IMR-90 (cell line): ENCODE measurements around the gene CLEC3B. TPM values are rescaled to one million over a fixed set of nuclear protein-coding genes. Genes with fewer than 3 reads are reported as not detected.

Experiments used
- ATAC-seq: fragments of 200-7000 bp; cut with Tn5 transposase; 2 replicates; pipeline ENCODE4 v1.9.1; 2020; ENCODE audit warnings: low read depth, mild to moderate bottlenecking, moderate library complexity
- BruUV-seq: library from RNA; stranded (reverse); fragments of 400-500 nt; replicated peaks from 2 replicates; lab custom pipeline; 2021; lab: Mats Ljungman, UMichigan
- CTCF ChIA-PET: fragments of 300-600 bp; formaldehyde crosslinking; extraction: SDS; loops from one replicate; lab custom pipeline; 2021; ENCODE audit warnings: antibody characterized with exemption; lab: Yijun Ruan, JAX
- POLR2A ChIA-PET: fragments of 300-600 bp; sonication (Branson Sonifier 250); formaldehyde crosslinking; loops from one replicate; lab custom pipeline; 2022; ENCODE audit warnings: antibody characterized with exemption; ENCODE audit not compliant: unreplicated experiment; lab: Charles Lee
- DNase-seq: peaks from one replicate; pipeline ENCODE4 v3.0.0; 2013
- H2AFZ ChIP-seq: replicated peaks from 2 replicates; pipeline ENCODE3; 2013; ENCODE audit warnings: low read length, mild to moderate bottlenecking; ENCODE audit not compliant: poor library complexity
- H2AK5ac ChIP-seq: 2 replicates; pipeline ENCODE4 v1.6.1; 2013; ENCODE audit warnings: low read depth, low read length, inconsistent platforms
- H2AK9ac ChIP-seq: replicated peaks from 2 replicates; pipeline ENCODE3; 2013; ENCODE audit warnings: mild to moderate bottlenecking, low read depth, low read length, moderate library complexity; ENCODE audit not compliant: poor library complexity
- H2BK120ac ChIP-seq: 2 replicates; pipeline ENCODE4 v1.6.1; 2013; ENCODE audit warnings: low read depth, low read length, inconsistent platforms
- H2BK15ac ChIP-seq: 3 replicates; pipeline ENCODE4 v1.6.1; 2013; ENCODE audit warnings: low read depth, low read length, inconsistent platforms
- H2BK20ac ChIP-seq: 2 replicates; pipeline ENCODE4 v1.6.1; 2013; ENCODE audit warnings: low read depth, mild to moderate bottlenecking, inconsistent platforms, low read length, moderate library complexity
- H2BK5ac ChIP-seq: 2 replicates; pipeline ENCODE4 v1.6.1; 2013; ENCODE audit warnings: mild to moderate bottlenecking, low read depth, low read length, inconsistent platforms; ENCODE audit not compliant: poor library complexity, severe bottlenecking
- H3K14ac ChIP-seq: replicated peaks from 2 replicates; pipeline ENCODE4 v1.6.1; 2013; ENCODE audit warnings: low read depth, low read length, inconsistent platforms
- H3K18ac ChIP-seq: 2 replicates; pipeline ENCODE4 v1.6.1; 2013; ENCODE audit warnings: low read depth, low read length, control low read depth
- H3K23ac ChIP-seq: 2 replicates; pipeline ENCODE4 v1.6.1; 2013; ENCODE audit warnings: low read depth, low read length, inconsistent platforms
- H3K27ac ChIP-seq: 2 replicates; pipeline ENCODE4 v1.5.1; 2013; ENCODE audit warnings: mild to moderate bottlenecking, control low read depth, low read length; ENCODE audit not compliant: insufficient read depth
- H3K27me3 ChIP-seq: 2 replicates; pipeline ENCODE4 v1.6.1; 2013; ENCODE audit warnings: low read length; ENCODE audit not compliant: control insufficient read depth, insufficient read depth
- H3K36me3 ChIP-seq: 2 replicates; pipeline ENCODE4 v1.6.1; 2013; ENCODE audit warnings: low read length, mixed read lengths; ENCODE audit not compliant: control insufficient read depth, insufficient read depth
- H3K4ac ChIP-seq: 2 replicates; pipeline ENCODE4 v1.6.1; 2013; ENCODE audit warnings: low read depth, low read length, inconsistent platforms
- H3K4me1 ChIP-seq: 2 replicates; pipeline ENCODE4 v1.6.1; 2013; ENCODE audit warnings: low read length, mixed read lengths; ENCODE audit not compliant: control insufficient read depth, insufficient read depth
- H3K4me2 ChIP-seq: 2 replicates; pipeline ENCODE4 v1.6.1; 2013; ENCODE audit warnings: low read depth, mild to moderate bottlenecking, control low read depth, low read length, moderate library complexity
- H3K4me3 ChIP-seq: 2 replicates; pipeline ENCODE4 v1.5.1; 2013; ENCODE audit warnings: low read depth, mild to moderate bottlenecking, control low read depth, low read length, moderate library complexity; ENCODE audit not compliant: insufficient read depth
- H3K56ac ChIP-seq: 2 replicates; pipeline ENCODE4 v1.6.1; 2013; ENCODE audit warnings: low read length, inconsistent platforms; ENCODE audit not compliant: insufficient read depth; ENCODE audit errors: extremely low read depth
- H3K79me1 ChIP-seq, 2 experiments: 2 replicates each; pipeline ENCODE4 v1.6.1; 2013; ENCODE audit warnings: low read length in 2 of 2, inconsistent platforms in 1 of 2, low read depth in 1 of 2
- H3K9ac ChIP-seq: 2 replicates; pipeline ENCODE4 v1.6.1; 2013; ENCODE audit warnings: low read depth, low read length, control low read depth
- H3K9me1 ChIP-seq: 2 replicates; pipeline ENCODE4 v1.6.1; 2013; ENCODE audit warnings: low read length, inconsistent platforms; ENCODE audit not compliant: insufficient read depth
- H3K9me3 ChIP-seq: 2 replicates; pipeline ENCODE4 v1.6.1; 2013; ENCODE audit warnings: low read length; ENCODE audit not compliant: control insufficient read depth, insufficient read depth
- H4K20me1 ChIP-seq: 2 replicates; pipeline ENCODE4 v1.6.1; 2013; ENCODE audit warnings: low read length, inconsistent platforms; ENCODE audit not compliant: insufficient read depth
- H4K5ac ChIP-seq: 2 replicates; pipeline ENCODE4 v1.6.1; 2013; ENCODE audit warnings: mild to moderate bottlenecking, low read depth, low read length, control low read depth
- H4K8ac ChIP-seq, 2 experiments: 2 replicates each; pipeline ENCODE4 v1.6.1; 2013; ENCODE audit warnings: low read depth in 2 of 2, low read length in 2 of 2, control low read depth in 1 of 2, inconsistent platforms in 1 of 2
- H4K91ac ChIP-seq: 2 replicates; pipeline ENCODE4 v1.6.1; 2013; ENCODE audit warnings: low read depth, low read length, inconsistent platforms; ENCODE audit not compliant: insufficient read depth
- CEBPB ChIP-seq: IDR thresholded peaks from 2 replicates; pipeline ENCODE4 v1.6.1; 2012; ENCODE audit warnings: low read depth, low read length, improper control_type of control experiment
- CHD1 ChIP-seq: IDR thresholded peaks from 2 replicates; pipeline ENCODE4 v1.6.1; 2012; ENCODE audit warnings: low read depth, low read length, improper control_type of control experiment
- CTCF ChIP-seq: conservative IDR thresholded peaks from 2 replicates; pipeline ENCODE4 v1.5.1; 2012; ENCODE audit warnings: mild to moderate bottlenecking, low read depth, low read length, improper control_type of control experiment
- ELK1 ChIP-seq: fragments of 150-350 bp; IDR thresholded peaks from 2 replicates; pipeline ENCODE4 v1.6.1; 2016; ENCODE audit warnings: low read depth, mild to moderate bottlenecking, low read length, moderate library complexity, borderline replicate concordance
- MAFK ChIP-seq: IDR thresholded peaks from 2 replicates; pipeline ENCODE4 v1.6.1; 2012; ENCODE audit warnings: low read depth, low read length, improper control_type of control experiment
- MAZ ChIP-seq: IDR thresholded peaks from 2 replicates; pipeline ENCODE4 v1.6.1; 2012; ENCODE audit warnings: low read depth, mild to moderate bottlenecking, low read length, improper control_type of control experiment, moderate library complexity, borderline replicate concordance
- MXI1 ChIP-seq: IDR thresholded peaks from 2 replicates; pipeline ENCODE4 v1.6.1; 2012; ENCODE audit warnings: low read depth, mild to moderate bottlenecking, low read length, moderate library complexity, borderline replicate concordance
- NFE2L2 ChIP-seq: fragments of 150-350 bp; IDR thresholded peaks from 2 replicates; pipeline ENCODE4 v1.6.1; 2016; ENCODE audit warnings: low read depth, mild to moderate bottlenecking, low read length
- RCOR1 ChIP-seq: IDR thresholded peaks from 2 replicates; pipeline ENCODE4 v1.6.1; 2012; ENCODE audit warnings: mild to moderate bottlenecking, low read length, improper control_type of control experiment; ENCODE audit not compliant: insufficient replicate concordance
- RFX5 ChIP-seq: IDR thresholded peaks from 2 replicates; pipeline ENCODE4 v1.8.0; 2012; ENCODE audit warnings: low read depth, mild to moderate bottlenecking, low read length, moderate library complexity
- SMC3 ChIP-seq: fragments of 150-350 bp; IDR thresholded peaks from 2 replicates; pipeline ENCODE4 v1.6.1; 2016; ENCODE audit warnings: low read depth, mild to moderate bottlenecking, antibody characterized with exemption, low read length, moderate library complexity
- USF2 ChIP-seq: fragments of 150-350 bp; IDR thresholded peaks from 2 replicates; pipeline ENCODE4 v1.6.1; 2017; ENCODE audit warnings: mild to moderate bottlenecking, antibody characterized with exemption, low read length, low read depth
- WGBS, 2 experiments: methylation state at CpG; one replicate each; pipeline versions ENCODE4 v1.1.5 to v1.1.7; 2013; ENCODE audit warnings: missing lambda C conversion rate in 2 of 2; ENCODE audit not compliant: insufficient read length in 1 of 2; ENCODE audit errors: extremely low coverage in 2 of 2; 5-methylcytosine and 5-hydroxymethylcytosine counted together
- dilution Hi-C: fragments of 300-500 bp; cut with HindIII; formaldehyde crosslinking; loops from one replicate; pipeline ENCODE4 v1.14.3; 2018; ENCODE audit warnings: low sequenced_read_pairs; ENCODE audit not compliant: unreplicated experiment
- in situ Hi-C: fragments of 300-500 bp; cut with MboI; formaldehyde crosslinking; loops from 3 replicates; pipeline ENCODE4 v1.14.3; 2019; ENCODE audit warnings: low sequenced_read_pairs, inconsistent platforms, mixed read lengths
- intact Hi-C: fragments of 100-400 bp; cut with micrococcal nuclease; formaldehyde crosslinking; loops from 2 replicates; pipeline ENCODE4 v1.10.0; 2022
- polyA plus RNA-seq, 3 experiments: library from polyadenylated mRNA; depleted of rRNA; stranded (reverse); fragments of >200 nt; gene quantifications; 2 replicates each; pipeline ENCODE4 v1.2.3, GENCODE V29; 2012; ENCODE audit warnings: low replicate concordance in 1 of 3
- total RNA-seq: library from RNA; depleted of rRNA; stranded (reverse); fragments of >200 nt; gene quantifications from 2 replicates; pipeline ENCODE4 v1.2.3, GENCODE V29; 2012

The CLEC3B gene
- total and polyA plus RNA-seq, 2 of the 4 experiments (the other 2 are of a cell fraction), result 3.6 to 13.2 TPM

- in situ Hi-C loops, result no loop called here
- Histone ChIP-seq H3K14ac (peak overlapping the region; percentile 20), H2AFZ (no peak overlapping the region)
Observed at GRCh38 chr3:45067941-45068340, 41.8 kb downstream of the CLEC3B start.

More at GRCh38 chr3:45067941-45068340, 41.8 kb downstream of the CLEC3B start:
- Histone ChIP-seq H2BK15ac (peak overlapping the region; percentile 97), H4K8ac (peak overlapping the region; percentile 38 to 98; a peak in 3 of 4 replicates), H3K4me2 (no peak overlapping the region), H3K4me3 (no peak overlapping the region), H3K56ac (no peak overlapping the region), H3K23ac (peak overlapping the region; percentile 8; the same call in 1 of the 2 replicates), H3K4me1 (peaks cover 15% of the 10 kb centered on the region), H3K9me1 (peaks cover 14% of the 10 kb centered on the region), H4K20me1 (no peaks in the 10 kb centered on the region), H3K9ac (no peak overlapping the region), H2AK9ac (peak overlapping the region; percentile 37), H3K27ac (no peak overlapping the region), H2BK120ac (peak overlapping the region; percentile 99; the same call in 1 of the 2 replicates), H3K18ac (peak overlapping the region; percentile 83; the same call in 1 of the 2 replicates), H2AK5ac (peak overlapping the region; percentile 81), H4K91ac (peak overlapping the region; percentile 38; the same call in 1 of the 2 replicates), H3K27me3 (no peaks in the 10 kb centered on the region), H4K5ac (peak overlapping the region; percentile 60; the same call in 1 of the 2 replicates), H3K79me1 (peaks cover 0 to 11% of the 10 kb centered on the region in 2 experiments; a peak in 2 of 4 replicates), H2BK5ac (peak overlapping the region; percentile 76), H3K36me3 (no peaks in the 10 kb centered on the region; the same call in 1 of the 2 replicates), H2BK20ac (peak overlapping the region; percentile 40; the same call in 1 of the 2 replicates), H3K4ac (peak overlapping the region; percentile 63; the same call in 1 of the 2 replicates), H3K9me3 (peaks cover 3% of the 10 kb centered on the region; the same call in 1 of the 2 replicates)
- ATAC-seq (no peak), DNase-seq (no peak)
- TF ChIP-seq NFE2L2 (no peak), MAFK (no peak), RFX5 (no peak), RCOR1 (no peak), SMC3 (no peak), ELK1 (no peak), USF2 (no peak), CHD1 (no peak), CEBPB (no peak), MXI1 (no peak), CTCF (no peak), MAZ (no peak)
- no CpG with 5 or more reads among the region's 3 CpGs for WGBS, 2 experiments
- CTCF ChIA-PET, result no interaction called here
- dilution Hi-C loops, result no loop called here
- POLR2A ChIA-PET, result no interaction called here
- no TSS peak for BruUV-seq
- intact Hi-C loops, result no loop called here
